Esophagus (tissue), 2 donors: Measurements from ENCODE around the gene OR52N5. TPM values are rescaled to one million over a fixed set of nuclear protein-coding genes. Genes with fewer than 3 reads are reported as not detected.

Experiments used
- H3K27ac ChIP-seq, 2 donors: one replicate each; pipeline ENCODE4 v1.5.1; 2013; ENCODE audit warnings: low read depth in 2 of 2, mild to moderate bottlenecking in 2 of 2, inconsistent platforms in 1 of 2, low read length in 1 of 2, moderate library complexity in 1 of 2
- H3K27me3 ChIP-seq, 2 donors: one replicate each; pipeline ENCODE4 v1.6.1; 2013; ENCODE audit warnings: low read length in 2 of 2, control low read depth in 1 of 2, mild to moderate bottlenecking in 1 of 2; ENCODE audit not compliant: insufficient read depth in 2 of 2, control insufficient read depth in 1 of 2
- H3K36me3 ChIP-seq, 2 donors: one replicate each; pipeline ENCODE4 v1.6.1; 2013; ENCODE audit warnings: low read length in 1 of 2; ENCODE audit not compliant: control insufficient read depth in 2 of 2, insufficient read depth in 2 of 2
- H3K4me1 ChIP-seq, 2 donors: one replicate each; pipeline ENCODE4 v1.6.1; 2013; ENCODE audit warnings: low read length in 1 of 2; ENCODE audit not compliant: control insufficient read depth in 2 of 2, insufficient read depth in 2 of 2
- H3K4me3 ChIP-seq, 2 donors: one replicate each; pipeline ENCODE4 v1.5.1; 2013; ENCODE audit warnings: low read length in 2 of 2, mild to moderate bottlenecking in 2 of 2, low read depth in 1 of 2, moderate library complexity in 1 of 2
- H3K9me3 ChIP-seq, 2 donors: one replicate each; pipeline ENCODE4 v1.6.1; 2013; ENCODE audit warnings: mild to moderate bottlenecking in 2 of 2, low read depth in 1 of 2, low read length in 1 of 2, moderate library complexity in 1 of 2; ENCODE audit not compliant: control insufficient read depth in 2 of 2, insufficient read depth in 1 of 2
- WGBS, 2 donors: extraction: QIAGEN DNeasy Blood & Tissue Kit; methylation state at CpG; one replicate each; pipeline ENCODE4 v1.1.7; 2013; 5-methylcytosine and 5-hydroxymethylcytosine counted together
- polyA plus RNA-seq, 2 donors: library from polyadenylated mRNA; stranded (reverse); fragments of 200-250 nt; gene quantifications; one replicate each; pipeline ENCODE4 v1.2.3, GENCODE V29; 2013
- donor health status: healthy with polysubstance abuse.
- donor health status: Bipolar disorder and iron deficiency.

OR52N5 gene
- polyA plus RNA-seq, 2 donors = not detected

DNA sequence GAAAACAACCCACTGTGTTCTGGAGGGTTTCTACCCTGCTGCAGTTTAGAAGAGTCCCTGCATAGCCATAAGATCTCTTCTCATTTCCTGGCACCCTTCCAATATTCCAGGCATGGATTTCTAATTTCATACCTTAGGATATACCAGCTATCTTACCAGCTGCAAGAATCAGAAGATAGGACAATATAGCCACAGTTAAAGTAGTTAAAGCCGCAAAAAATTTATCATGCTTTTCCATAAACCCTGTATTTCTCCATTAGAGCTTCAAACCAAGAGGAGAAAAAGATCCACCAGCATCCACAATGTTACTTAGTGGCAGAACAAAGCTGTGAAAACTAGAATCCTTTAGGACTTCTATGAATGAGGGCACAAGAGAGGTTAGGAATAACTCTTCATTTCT is 55.5 kb downstream of the OR52N5 start:
- 92 to 97% methylated on average over 1 of the region's 1 CpG for WGBS, 2 donors
- no peak overlapping the region for H3K4me3 ChIP-seq

DNA sequence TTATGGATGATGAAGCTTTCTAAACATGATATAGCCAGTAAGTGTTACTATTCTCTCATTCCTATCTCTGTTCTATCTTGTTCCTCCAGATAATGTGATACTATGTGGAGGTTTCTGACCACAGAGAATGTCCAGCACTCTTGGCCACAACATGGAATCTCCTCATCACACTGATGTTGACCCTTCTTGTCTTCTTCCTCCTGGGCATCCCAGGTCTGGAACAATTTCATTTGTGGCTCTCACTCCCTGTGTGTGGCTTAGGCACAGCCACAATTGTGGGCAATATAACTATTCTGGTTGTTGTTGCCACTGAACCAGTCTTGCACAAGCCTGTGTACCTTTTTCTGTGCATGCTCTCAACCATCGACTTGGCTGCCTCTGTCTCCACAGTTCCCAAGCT is 56.8 kb downstream of the OR52N5 start:
- Histone ChIP-seq H3K9me3 (no peaks in the 10 kb centered on the region), H3K4me1 (no peaks in the 10 kb centered on the region), H3K27me3 (no peaks in the 10 kb centered on the region), H3K36me3 (no peaks in the 10 kb centered on the region), H3K27ac (no peak overlapping the region), H3K4me3 (no peak overlapping the region)
- 86 to 93% methylated on average over 1 of the region's 1 CpG for WGBS, 2 donors

More for the DNA sequence above, 55.5 kb downstream of the OR52N5 start:
- Histone ChIP-seq H3K9me3 (no peaks in the 10 kb centered on the region), H3K27me3 (no peaks in the 10 kb centered on the region), H3K4me1 (no peaks in the 10 kb centered on the region), H3K27ac (no peak overlapping the region), H3K36me3 (no peaks in the 10 kb centered on the region)

Other genes starting within 250 kb of the OR52N5 start
- gene OR52H1, start 234.8 kb downstream of the OR52N5 start, polyA plus RNA-seq = not detected
- gene OR52B6, start 202.5 kb downstream of the OR52N5 start, polyA plus RNA-seq = not detected
- 1 to 10 TPM; 4.9 to 5.2 TPM for gene TRIM6, start 186.7 kb downstream of the OR52N5 start, polyA plus RNA-seq
- 1 to 10 TPM; 2.5 to 2.6 TPM for gene TRIM34, start 158.4 kb downstream of the OR52N5 start, polyA plus RNA-seq
- gene TRIM5, start 98.3 kb downstream of the OR52N5 start, polyA plus RNA-seq = 1 to 10 TPM; 5.8 to 6.7 TPM
- gene TRIM22, start 93.6 kb downstream of the OR52N5 start, polyA plus RNA-seq = 10 to 100 TPM; 13.4 to 18.3 TPM
- gene OR56B1, start 46.9 kb downstream of the OR52N5 start, polyA plus RNA-seq = not detected
- gene OR52N4, start 29.1 kb downstream of the OR52N5 start, polyA plus RNA-seq = under 1 TPM in 1 of 2 donors, not detected in 1; 0.04 TPM
- not detected for gene OR52N1, start 7.9 kb upstream of the OR52N5 start, polyA plus RNA-seq
- gene OR52N2, start 25.6 kb upstream of the OR52N5 start, polyA plus RNA-seq = not detected
- gene OR52E6, start 58.5 kb upstream of the OR52N5 start, polyA plus RNA-seq = not detected
- gene OR52E8, start 74.3 kb upstream of the OR52N5 start, polyA plus RNA-seq = not detected
- not detected for gene OR52E4, start 97.3 kb upstream of the OR52N5 start, polyA plus RNA-seq
- gene OR52E5, start 109.9 kb upstream of the OR52N5 start, polyA plus RNA-seq = not detected
- gene OR56A3, start 158.9 kb upstream of the OR52N5 start, polyA plus RNA-seq = not detected
- not detected for gene OR56A5, start 185.1 kb upstream of the OR52N5 start, polyA plus RNA-seq
- gene OR52L1, start 203.6 kb upstream of the OR52N5 start, polyA plus RNA-seq = not detected
- not detected for gene OR56A4, start 223.6 kb upstream of the OR52N5 start, polyA plus RNA-seq
- not detected for gene OR56A1, start 247.4 kb upstream of the OR52N5 start, polyA plus RNA-seq